BJ (cell line): ENCODE data around the gene LRRC32. TPM values are rescaled to one million over a fixed set of nuclear protein-coding genes. Genes with fewer than 3 reads are reported as not detected.

Experiments
- CTCF ChIA-PET: fragments of 350-600 bp; formaldehyde crosslinking; extraction: SDS; loops from one replicate; lab custom pipeline; 2021; ENCODE audit warnings: antibody characterized with exemption, inconsistent platforms; lab: Yijun Ruan, JAX
- POLR2A ChIA-PET: fragments of 300-600 bp; sonication (Branson Sonifier 250); formaldehyde crosslinking; extraction: SDS; loops from one replicate; lab custom pipeline; 2021; ENCODE audit warnings: antibody characterized with exemption; lab: Charles Lee
- DNase-seq: peaks from one replicate; pipeline ENCODE4 v3.0.0-alpha.2; 2011; ENCODE audit warnings: low read depth
- H3K27me3 ChIP-seq: 2 replicates; pipeline ENCODE4 v1.6.0; 2011; ENCODE audit warnings: low read length; ENCODE audit not compliant: control insufficient read depth, insufficient read depth
- H3K36me3 ChIP-seq: 2 replicates; pipeline ENCODE4 v1.5.1; 2011; ENCODE audit warnings: low read length; ENCODE audit not compliant: control insufficient read depth, insufficient read depth
- H3K4me3 ChIP-seq: 2 replicates; pipeline ENCODE4 v1.5.1; 2011; ENCODE audit warnings: low read depth, mild to moderate bottlenecking, control low read depth, low read length
- CTCF ChIP-seq: IDR thresholded peaks from 2 replicates; pipeline ENCODE4 v1.5.1; 2011; ENCODE audit warnings: low read depth, mild to moderate bottlenecking, control low read depth, inconsistent platforms, low read length, moderate library complexity; ENCODE audit not compliant: insufficient read depth
- polyA plus RNA-seq: library from polyadenylated mRNA; depleted of rRNA; stranded (reverse); fragments of >200 nt; gene quantifications from 2 replicates; pipeline ENCODE4 v1.2.3, GENCODE V29; 2011

The LRRC32 gene
- polyA plus RNA-seq, 1 experiment, result 1.9 TPM

- POLR2A ChIA-PET, result no interaction called here
- no peak for DNase-seq
- H3K36me3 ChIP-seq, result no peaks in the 10 kb centered on the region
- CTCF ChIA-PET, result no interaction called here
- H3K4me3 ChIP-seq, result no peak overlapping the region
- TF ChIP-seq CTCF, result no peak
- no peaks in the 10 kb centered on the region for H3K27me3 ChIP-seq
Measured at GRCh38 chr11:76695133-76695532, 24.6 kb upstream of the LRRC32 start.

- Histone ChIP-seq H3K36me3 (no peaks in the 10 kb centered on the region), H3K27me3 (no peaks in the 10 kb centered on the region), H3K4me3 (no peak overlapping the region)
- TF ChIP-seq CTCF, result no peak
- ChIA-PET CTCF (interaction anchor here (1.6 kb wide), 1 partner anchor 13 kb away, joined by 3 read pairs; no protein-coding TSS in a partner anchor), POLR2A (no interaction called here)
- no peak for DNase-seq
Measured at GRCh38 chr11:76694664-76695063, 24.1 kb upstream of the LRRC32 start.

GRCh38 chr11:76693806-76694205, 23.3 kb upstream of the LRRC32 start:
- H3K4me3 ChIP-seq, result no peak overlapping the region
- no peak for DNase-seq
- TF ChIP-seq CTCF, result no peak
- no peaks in the 10 kb centered on the region for H3K36me3 ChIP-seq
- CTCF ChIA-PET, result interaction anchor here (0.6 to 1.6 kb wide), 5 partner anchors 9 to 243 kb away, joined by 3 to 8 read pairs (median 4); no protein-coding TSS in a partner anchor
- H3K27me3 ChIP-seq, result no peaks in the 10 kb centered on the region
- POLR2A ChIA-PET, result no interaction called here

GRCh38 chr11:76692956-76693355, 22.4 kb upstream of the LRRC32 start:
- POLR2A ChIA-PET, result no interaction called here
- TF ChIP-seq CTCF, result no peak
- CTCF ChIA-PET, result interaction anchor here (1.3 to 1.6 kb wide), 3 partner anchors 11 to 29 kb away, joined by 3 to 8 read pairs (median 4); no protein-coding TSS in a partner anchor
- H3K4me3 ChIP-seq, result no peak overlapping the region
- no peaks in the 10 kb centered on the region for H3K27me3 ChIP-seq
- no peaks in the 10 kb centered on the region for H3K36me3 ChIP-seq
- no peak for DNase-seq

- CTCF ChIA-PET, result interaction anchor here (0.6 to 1.3 kb wide), 3 partner anchors 467 to 508 kb away, joined by 3 read pairs; no protein-coding TSS in a partner anchor
- POLR2A ChIA-PET, result no interaction called here
- no peaks in the 10 kb centered on the region; the same call in 1 of the 2 replicates for H3K27me3 ChIP-seq
- no peak for DNase-seq
- TF ChIP-seq CTCF, result no peak
- H3K4me3 ChIP-seq, result no peak overlapping the region
- H3K36me3 ChIP-seq, result no peaks in the 10 kb centered on the region
Measured at GRCh38 chr11:76691655-76692054, 21.1 kb upstream of the LRRC32 start.
